Astrocyte (in vitro differentiated cells and primary cell): ENCODE data around the gene HDAC6. TPM values are rescaled to one million over a fixed set of nuclear protein-coding genes. Genes with fewer than 3 reads are reported as not detected.

Source experiments
- DNase-seq: peaks from one replicate; pipeline ENCODE4 v3.0.0-alpha.2; 2010; ENCODE audit warnings: low read depth
- FAIRE-seq: peaks from 2 replicates; lab custom pipeline; 2011; peaks lifted over from hg19 to GRCh38; lab: Jason Lieb, UNC
- H2AFZ ChIP-seq: 2 replicates; pipeline ENCODE4 v1.6.0; 2012; ENCODE audit warnings: low read depth, low read length, inconsistent platforms
- H3K27ac ChIP-seq: 2 replicates; pipeline ENCODE4 v1.5.1; 2011; ENCODE audit warnings: low read depth, low read length, inconsistent platforms
- H3K27me3 ChIP-seq: 2 replicates; pipeline ENCODE4 v1.6.0; 2011; ENCODE audit warnings: low read length, inconsistent platforms; ENCODE audit not compliant: insufficient read depth
- H3K36me3 ChIP-seq: 2 replicates; pipeline ENCODE4 v1.5.1; 2011; ENCODE audit warnings: low read length, inconsistent platforms; ENCODE audit not compliant: insufficient read depth
- H3K4me1 ChIP-seq: 2 replicates; pipeline ENCODE4 v1.5.1; 2011; ENCODE audit warnings: low read length, inconsistent platforms; ENCODE audit not compliant: insufficient read depth
- H3K4me2 ChIP-seq: 2 replicates; pipeline ENCODE4 v1.6.0; 2012; ENCODE audit warnings: low read length, inconsistent platforms
- H3K4me3 ChIP-seq: 2 replicates; pipeline ENCODE4 v1.5.1; 2011; ENCODE audit warnings: low read depth, mild to moderate bottlenecking, low read length, inconsistent platforms; ENCODE audit not compliant: insufficient read depth
- H3K79me2 ChIP-seq: 2 replicates; pipeline ENCODE4 v1.6.0; 2012; ENCODE audit warnings: mild to moderate bottlenecking, low read length, inconsistent platforms; ENCODE audit not compliant: insufficient read depth
- H3K9ac ChIP-seq: 2 replicates; pipeline ENCODE4 v1.6.0; 2012; ENCODE audit warnings: mild to moderate bottlenecking, low read length, inconsistent platforms
- H3K9me3 ChIP-seq: 2 replicates; pipeline ENCODE4 v1.5.1; 2012; ENCODE audit warnings: low read depth, mild to moderate bottlenecking, low read length, inconsistent platforms; ENCODE audit not compliant: insufficient read depth
- H4K20me1 ChIP-seq: 2 replicates; pipeline ENCODE4 v1.6.0; 2012; ENCODE audit warnings: low read length, inconsistent platforms; ENCODE audit not compliant: insufficient read depth
- H3K27ac Mint-ChIP-seq: one replicate; pipeline ENCODE4 v1.8.0; 2021; ENCODE audit warnings: mild to moderate bottlenecking, mixed read lengths; ENCODE audit not compliant: unreplicated experiment
- H3K27me3 Mint-ChIP-seq: one replicate; pipeline ENCODE4 v1.8.0; 2021; ENCODE audit warnings: low read depth, mixed read lengths; ENCODE audit not compliant: unreplicated experiment
- H3K36me3 Mint-ChIP-seq: one replicate; pipeline ENCODE4 v1.8.0; 2021; ENCODE audit warnings: low read depth, mixed read lengths; ENCODE audit not compliant: unreplicated experiment
- H3K4me1 Mint-ChIP-seq: one replicate; pipeline ENCODE4 v1.8.0; 2021; ENCODE audit warnings: low read depth, mixed read lengths; ENCODE audit not compliant: unreplicated experiment
- H3K4me3 Mint-ChIP-seq: one replicate; pipeline ENCODE4 v1.8.0; 2021; ENCODE audit warnings: mild to moderate bottlenecking, moderate library complexity, mixed read lengths; ENCODE audit not compliant: unreplicated experiment
- H3K9me3 Mint-ChIP-seq: one replicate; pipeline ENCODE4 v1.8.0; 2021; ENCODE audit warnings: mild to moderate bottlenecking, mixed read lengths; ENCODE audit not compliant: unreplicated experiment
- EZH2 ChIP-seq: IDR thresholded peaks from 2 replicates; pipeline ENCODE4 v1.6.1; 2012; ENCODE audit warnings: mild to moderate bottlenecking, low read length, inconsistent platforms; ENCODE audit not compliant: insufficient read depth
- total RNA-seq: library from RNA; stranded (reverse); gene quantifications from 2 replicates; pipeline ENCODE4 v1.2.1, GENCODE V29; 2021
- TF ChIP-seq, protein P1 (sequence below): IDR thresholded peaks from 2 replicates; pipeline ENCODE4 v1.5.1; 2011; ENCODE audit warnings: low read depth, mild to moderate bottlenecking, inconsistent platforms, low read length, moderate library complexity; ENCODE audit not compliant: insufficient read depth

Gene HDAC6
- total RNA-seq, 1 donor from 2014 or later = 59.2 TPM

DNA sequence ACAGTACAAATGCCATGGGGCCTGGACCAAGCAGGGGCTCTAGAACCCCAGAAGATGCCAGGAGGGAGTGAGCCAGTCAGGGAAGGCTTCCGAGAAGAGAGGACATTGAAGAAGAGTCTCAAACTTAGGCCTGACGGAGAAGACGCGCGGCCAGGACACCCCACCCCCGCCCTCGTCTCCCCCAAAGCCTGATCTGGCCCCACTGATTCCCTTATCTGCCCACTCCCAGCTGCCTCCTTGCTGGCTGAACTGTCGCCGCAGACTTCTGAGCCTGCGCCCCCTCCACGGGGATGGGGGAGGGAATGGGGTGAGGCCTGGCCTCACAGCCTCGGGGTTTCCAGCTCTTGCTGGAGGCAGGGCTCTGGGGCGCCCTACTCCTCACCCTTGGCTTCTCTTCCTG is 19.1 kb upstream of the HDAC6 start:
- H4K20me1 ChIP-seq = no peaks in the 10 kb centered on the region
- FAIRE-seq (no peak), DNase-seq (no peak)
- no peak overlapping the region for H3K4me3 ChIP-seq
- no peak overlapping the region for H3K27ac ChIP-seq
- no peak overlapping the region for H3K4me2 ChIP-seq
- H3K36me3 ChIP-seq = no peaks in the 10 kb centered on the region
- H3K27me3 Mint-ChIP-seq = peaks cover 12% of the 10 kb centered on the region
- H3K4me1 Mint-ChIP-seq = no peaks in the 10 kb centered on the region
- H3K36me3 Mint-ChIP-seq = no peaks in the 10 kb centered on the region
- no peaks in the 10 kb centered on the region for H3K9me3 ChIP-seq
- no peak overlapping the region for H3K9ac ChIP-seq
- H3K4me3 Mint-ChIP-seq = no peak overlapping the region
- TF ChIP-seq EZH2 = no peak
- TF ChIP-seq, protein P1, sequence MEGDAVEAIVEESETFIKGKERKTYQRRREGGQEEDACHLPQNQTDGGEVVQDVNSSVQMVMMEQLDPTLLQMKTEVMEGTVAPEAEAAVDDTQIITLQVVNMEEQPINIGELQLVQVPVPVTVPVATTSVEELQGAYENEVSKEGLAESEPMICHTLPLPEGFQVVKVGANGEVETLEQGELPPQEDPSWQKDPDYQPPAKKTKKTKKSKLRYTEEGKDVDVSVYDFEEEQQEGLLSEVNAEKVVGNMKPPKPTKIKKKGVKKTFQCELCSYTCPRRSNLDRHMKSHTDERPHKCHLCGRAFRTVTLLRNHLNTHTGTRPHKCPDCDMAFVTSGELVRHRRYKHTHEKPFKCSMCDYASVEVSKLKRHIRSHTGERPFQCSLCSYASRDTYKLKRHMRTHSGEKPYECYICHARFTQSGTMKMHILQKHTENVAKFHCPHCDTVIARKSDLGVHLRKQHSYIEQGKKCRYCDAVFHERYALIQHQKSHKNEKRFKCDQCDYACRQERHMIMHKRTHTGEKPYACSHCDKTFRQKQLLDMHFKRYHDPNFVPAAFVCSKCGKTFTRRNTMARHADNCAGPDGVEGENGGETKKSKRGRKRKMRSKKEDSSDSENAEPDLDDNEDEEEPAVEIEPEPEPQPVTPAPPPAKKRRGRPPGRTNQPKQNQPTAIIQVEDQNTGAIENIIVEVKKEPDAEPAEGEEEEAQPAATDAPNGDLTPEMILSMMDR = no peak
- no peaks in the 10 kb centered on the region for H3K9me3 Mint-ChIP-seq
- peaks cover 5% of the 10 kb centered on the region for H3K27me3 ChIP-seq
- H2AFZ ChIP-seq = no peak overlapping the region
- H3K79me2 ChIP-seq = no peaks in the 10 kb centered on the region
- no peak overlapping the region for H3K27ac Mint-ChIP-seq
- no peaks in the 10 kb centered on the region for H3K4me1 ChIP-seq

DNA sequence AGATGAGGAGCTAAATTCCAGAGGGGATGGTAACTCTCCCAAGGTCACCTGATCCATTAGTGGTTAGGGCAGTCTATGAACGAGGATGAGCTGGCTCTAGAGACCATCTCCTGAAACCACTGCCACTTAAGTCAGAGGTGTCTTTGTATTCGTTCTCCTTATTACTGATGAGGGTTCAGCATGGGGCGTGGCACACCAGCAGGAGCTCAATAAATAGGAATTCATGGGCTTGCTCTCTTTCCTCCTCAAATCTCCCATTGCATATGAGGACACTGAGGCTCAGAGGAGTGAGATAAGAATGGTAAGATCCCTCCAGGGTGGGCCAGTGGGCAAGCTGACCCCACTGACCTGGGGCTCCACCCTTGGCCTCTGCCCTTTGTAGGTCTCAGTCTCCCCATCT is 17.1 kb upstream of the HDAC6 start:
- H3K9me3 Mint-ChIP-seq = no peaks in the 10 kb centered on the region
- H3K4me3 Mint-ChIP-seq = no peak overlapping the region
- no peaks in the 10 kb centered on the region for H3K36me3 Mint-ChIP-seq
- no peak for TF ChIP-seq EZH2
- TF ChIP-seq, protein P1 = no peak
- Histone ChIP-seq H3K79me2 (no peaks in the 10 kb centered on the region), H4K20me1 (no peaks in the 10 kb centered on the region), H3K27ac (no peak overlapping the region), H2AFZ (no peak overlapping the region), H3K4me3 (no peak overlapping the region), H3K36me3 (no peaks in the 10 kb centered on the region), H3K4me2 (no peak overlapping the region), H3K9me3 (no peaks in the 10 kb centered on the region), H3K4me1 (no peaks in the 10 kb centered on the region), H3K9ac (no peak overlapping the region), H3K27me3 (peaks cover 3% of the 10 kb centered on the region)
- FAIRE-seq = no peak
- no peak overlapping the region for H3K27ac Mint-ChIP-seq
- H3K4me1 Mint-ChIP-seq = no peaks in the 10 kb centered on the region
- no peak for DNase-seq
- peaks cover 20% of the 10 kb centered on the region for H3K27me3 Mint-ChIP-seq

DNA sequence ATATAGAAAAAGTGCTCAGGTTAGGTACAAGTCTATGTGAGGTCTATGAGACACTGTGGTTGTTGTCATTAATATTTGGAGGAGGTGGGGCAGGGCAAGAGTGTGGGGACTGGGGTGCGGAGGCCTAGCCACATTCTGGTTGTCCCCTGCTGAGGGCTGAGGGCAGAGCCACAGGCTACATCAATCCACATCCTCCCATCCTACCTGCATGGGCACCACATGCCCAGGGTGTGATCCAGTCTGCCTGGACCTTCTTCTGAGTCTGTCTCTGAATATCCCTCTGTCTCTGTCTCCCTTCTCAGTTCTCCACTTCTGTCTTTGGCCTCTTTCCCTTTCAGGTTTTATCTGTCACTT is 16.7 kb upstream of the HDAC6 start:
- TF ChIP-seq, protein P1 = no peak
- no peak for TF ChIP-seq EZH2
- Histone ChIP-seq H3K4me1 (no peaks in the 10 kb centered on the region), H3K79me2 (no peaks in the 10 kb centered on the region), H3K36me3 (no peaks in the 10 kb centered on the region), H3K9me3 (no peaks in the 10 kb centered on the region), H3K4me3 (no peak overlapping the region), H3K27me3 (peaks cover 3% of the 10 kb centered on the region), H2AFZ (no peak overlapping the region), H4K20me1 (no peaks in the 10 kb centered on the region), H3K9ac (no peak overlapping the region), H3K27ac (no peak overlapping the region), H3K4me2 (no peak overlapping the region)
- Mint-ChIP-seq H3K27me3 (peaks cover 22% of the 10 kb centered on the region), H3K9me3 (no peaks in the 10 kb centered on the region), H3K27ac (no peak overlapping the region), H3K36me3 (no peaks in the 10 kb centered on the region), H3K4me1 (no peaks in the 10 kb centered on the region), H3K4me3 (no peak overlapping the region)
- FAIRE-seq = no peak
- no peak for DNase-seq
